LHCN-M2 (cell line): ENCODE measurements around the gene GH2. TPM values are rescaled to one million over a fixed set of nuclear protein-coding genes. Genes with fewer than 3 reads are reported as not detected.

Experiments
- total RNA-seq: library from RNA; depleted of rRNA; stranded (reverse); fragments of >200 nt; gene quantifications from 2 replicates; pipeline ENCODE4 v1.2.3, GENCODE V29; 2014; rRNA removed

Gene GH2
- total RNA-seq, 1 experiment from 2014 or later, result not detected

Other genes with a start within 250 kb of the GH2 start
- 10.5 and 11.7 TPM in 2 replicates for gene LIMD2, start 181.8 kb downstream of the GH2 start, total RNA-seq
- gene STRADA, start 140.1 kb downstream of the GH2 start, total RNA-seq, result 21.6 and 21.7 TPM in 2 replicates
- 51.3 and 60.3 TPM in 2 replicates for gene CCDC47, start 108.3 kb downstream of the GH2 start, total RNA-seq
- gene DDX42, start 107.8 kb downstream of the GH2 start, total RNA-seq, result 38.1 and 49.6 TPM in 2 replicates
- gene PSMC5, start 54.5 kb downstream of the GH2 start, total RNA-seq, result 51.4 and 71.6 TPM in 2 replicates
- gene FTSJ3, start 54.3 kb downstream of the GH2 start, total RNA-seq, result 39.1 and 44.3 TPM in 2 replicates
- 94.3 and 94.5 TPM in 2 replicates for gene SMARCD2, start 39.3 kb downstream of the GH2 start, total RNA-seq
- gene CSH2, start 8.3 kb downstream of the GH2 start, total RNA-seq, result not detected in 2 replicates
- not detected in 2 replicates for gene CSH1, start 14.6 kb upstream of the GH2 start, total RNA-seq
- not detected in 2 replicates for gene CSHL1, start 29.3 kb upstream of the GH2 start, total RNA-seq
- not detected in 2 replicates for gene GH1, start 36.9 kb upstream of the GH2 start, total RNA-seq
- gene CD79B, start 50.4 kb upstream of the GH2 start, total RNA-seq, result not detected in 2 replicates
- gene SCN4A, start 91.0 kb upstream of the GH2 start, total RNA-seq, result 0.06 TPM in 1 of 2 replicates, not detected in the other
- gene PRR29, start 116.4 kb upstream of the GH2 start, total RNA-seq, result 0.13 TPM in 1 of 2 replicates, not detected in the other
- gene ICAM2, start 138.7 kb upstream of the GH2 start, total RNA-seq, result 0.29 and 1.2 TPM in 2 replicates
- 2.9 and 3.8 TPM in 2 replicates for gene ERN1, start 248.2 kb upstream of the GH2 start, total RNA-seq